OCI-LY1 (cell line): ENCODE data around the gene CEP112.

Experiments used
- CTCF ChIP-seq: fragments of 200-600 bp; sonication (generic), shearing (Covaris generic); IDR thresholded peaks from 2 replicates; pipeline ENCODE4 v1.5.1; 2017; ENCODE audit warnings: mild to moderate bottlenecking, antibody characterized with exemption, low read length, moderate library complexity, mixed read lengths
- EZH2 ChIP-seq: fragments of 200-600 bp; sonication (generic), shearing (Covaris generic); IDR thresholded peaks from 2 replicates; pipeline ENCODE4 v1.8.0; 2017; ENCODE audit warnings: borderline replicate concordance, mixed run types, mild to moderate bottlenecking, antibody characterized with exemption, low read length, moderate library complexity, mixed read lengths

GRCh38 chr17:65998675-65999074, 193.3 kb downstream of the CEP112 start:
- no peak for TF ChIP-seq CTCF
- no peak for TF ChIP-seq EZH2
